ENCODE results near the gene FBXL20.
"Not testable (repeated sequence)": the region's sequence is repeated elsewhere in the genome, so short reads cannot be mapped to it uniquely, and the experiment has no call there.

The FBXL20 gene

GRCh38 chr17:39352986-39353385 is 48.4 kb downstream of the FBXL20 start:
- DNase-seq (ENCODE audit: low spot score) = no peak
- in situ Hi-C loops (cut with MboI; ENCODE audit: low sequenced_read_pairs, unreplicated experiment) = no loop called here
- no peak for TF ChIP-seq CTCF (IDR thresholded peaks at IDR 0.05; ENCODE audit: borderline replicate concordance, control extremely low read depth, extremely low read depth, insufficient read depth, missing control alignments)

GRCh38 chr17:39352511-39352910 is 48.9 kb downstream of the FBXL20 start:
- in situ Hi-C loops (cut with MboI; ENCODE audit: low sequenced_read_pairs, unreplicated experiment) = no loop called here
- no peak for DNase-seq (ENCODE audit: low spot score)
- TF ChIP-seq CTCF (IDR thresholded peaks at IDR 0.05; ENCODE audit: borderline replicate concordance, control extremely low read depth, extremely low read depth, insufficient read depth, missing control alignments) = no peak

GRCh38 chr17:39351508-39351907 is 49.9 kb downstream of the FBXL20 start:
- in situ Hi-C loops (cut with MboI; ENCODE audit: low sequenced_read_pairs, unreplicated experiment) = no loop called here
- TF ChIP-seq CTCF (IDR thresholded peaks at IDR 0.05; ENCODE audit: borderline replicate concordance, control extremely low read depth, extremely low read depth, insufficient read depth, missing control alignments) = no peak
- no peak for DNase-seq (ENCODE audit: low spot score)

GRCh38 chr17:39349246-39349645 is 52.2 kb downstream of the FBXL20 start:
- no peak for TF ChIP-seq CTCF (IDR thresholded peaks at IDR 0.05; ENCODE audit: borderline replicate concordance, control extremely low read depth, extremely low read depth, insufficient read depth, missing control alignments)
- DNase-seq (ENCODE audit: low spot score) = no peak
- in situ Hi-C loops (cut with MboI; ENCODE audit: low sequenced_read_pairs, unreplicated experiment) = no loop called here

- in situ Hi-C loops (cut with MboI; ENCODE audit: low sequenced_read_pairs, unreplicated experiment); DNase-seq (ENCODE audit: low spot score): not testable (repeated sequence)
Measured at GRCh38 chr17:39346863-39347262, 54.6 kb downstream of the FBXL20 start.

GRCh38 chr17:39341541-39341940 is 59.9 kb downstream of the FBXL20 start:
- DNase-seq (ENCODE audit: low spot score) = no peak
- no peak for TF ChIP-seq CTCF (IDR thresholded peaks at IDR 0.05; ENCODE audit: borderline replicate concordance, control extremely low read depth, extremely low read depth, insufficient read depth, missing control alignments)
- in situ Hi-C loops (cut with MboI; ENCODE audit: low sequenced_read_pairs, unreplicated experiment) = no loop called here

- in situ Hi-C loops (cut with MboI; ENCODE audit: low sequenced_read_pairs, unreplicated experiment) = no loop called here
- no peak for TF ChIP-seq CTCF (IDR thresholded peaks at IDR 0.05; ENCODE audit: borderline replicate concordance, control extremely low read depth, extremely low read depth, insufficient read depth, missing control alignments)
Measured at GRCh38 chr17:39340731-39341130, 60.7 kb downstream of the FBXL20 start.

More at GRCh38 chr17:39340731-39341130, 60.7 kb downstream of the FBXL20 start:
- no peak for DNase-seq (ENCODE audit: low spot score)
